Activated B cell treated with CpG ODN at 0.5 μM for 24 hours (primary cell): ENCODE measurements around the gene PDE9A. TPM values are rescaled to one million over a fixed set of nuclear protein-coding genes. Genes with fewer than 3 reads are reported as not detected.

Experiments used
- ATAC-seq: fragments of 200-7000 bp; cut with Tn5 transposase; one replicate; pipeline ENCODE4 v1.10.0; 2021; ENCODE audit warnings: low read depth, mild to moderate bottlenecking, moderate library complexity
- CTCF ChIA-PET: fragments of 350-600 bp; sonication (Branson Sonifier 250); formaldehyde crosslinking; loops from one replicate; lab custom pipeline; 2021; ENCODE audit warnings: antibody characterized with exemption; lab: Charles Lee
- POLR2A ChIA-PET: fragments of 350-600 bp; sonication (Branson Sonifier 250); formaldehyde crosslinking; loops from one replicate; lab custom pipeline; 2021; ENCODE audit warnings: antibody characterized with exemption; lab: Charles Lee
- DNase-seq: peaks from one replicate; pipeline ENCODE4 v3.0.0; 2022
- H3K27ac Mint-ChIP-seq: one replicate; pipeline ENCODE4 v1.8.0; 2020; ENCODE audit warnings: mixed read lengths
- H3K27me3 Mint-ChIP-seq: one replicate; pipeline ENCODE4 v1.8.0; 2021; ENCODE audit warnings: mixed read lengths
- H3K36me3 Mint-ChIP-seq: one replicate; pipeline ENCODE4 v1.8.0; 2021; ENCODE audit warnings: low read depth, mixed read lengths
- H3K4me1 Mint-ChIP-seq: one replicate; pipeline ENCODE4 v1.8.0; 2021; ENCODE audit warnings: mixed read lengths
- H3K4me3 Mint-ChIP-seq: one replicate; pipeline ENCODE4 v1.8.0; 2020; ENCODE audit warnings: mild to moderate bottlenecking, mixed read lengths
- H3K9me3 Mint-ChIP-seq: one replicate; pipeline ENCODE4 v1.8.0; 2020; ENCODE audit warnings: mixed read lengths
- CTCF ChIP-seq: fragments of 200-600 bp; IDR thresholded peaks from one replicate; pipeline ENCODE4 v1.8.0; 2022; ENCODE audit warnings: antibody characterized with exemption, mild to moderate bottlenecking
- intact Hi-C: fragments of 100-400 bp; cut with micrococcal nuclease; formaldehyde crosslinking; loops from one replicate; pipeline ENCODE4 v1.15.1; 2024
- total RNA-seq: library from RNA; stranded (reverse); gene quantifications from 2 replicates; pipeline ENCODE4 v1.2.3, GENCODE V29; 2022

Gene PDE9A
- total RNA-seq, 1 donor from 2014 or later = 0.58 TPM

DNA sequence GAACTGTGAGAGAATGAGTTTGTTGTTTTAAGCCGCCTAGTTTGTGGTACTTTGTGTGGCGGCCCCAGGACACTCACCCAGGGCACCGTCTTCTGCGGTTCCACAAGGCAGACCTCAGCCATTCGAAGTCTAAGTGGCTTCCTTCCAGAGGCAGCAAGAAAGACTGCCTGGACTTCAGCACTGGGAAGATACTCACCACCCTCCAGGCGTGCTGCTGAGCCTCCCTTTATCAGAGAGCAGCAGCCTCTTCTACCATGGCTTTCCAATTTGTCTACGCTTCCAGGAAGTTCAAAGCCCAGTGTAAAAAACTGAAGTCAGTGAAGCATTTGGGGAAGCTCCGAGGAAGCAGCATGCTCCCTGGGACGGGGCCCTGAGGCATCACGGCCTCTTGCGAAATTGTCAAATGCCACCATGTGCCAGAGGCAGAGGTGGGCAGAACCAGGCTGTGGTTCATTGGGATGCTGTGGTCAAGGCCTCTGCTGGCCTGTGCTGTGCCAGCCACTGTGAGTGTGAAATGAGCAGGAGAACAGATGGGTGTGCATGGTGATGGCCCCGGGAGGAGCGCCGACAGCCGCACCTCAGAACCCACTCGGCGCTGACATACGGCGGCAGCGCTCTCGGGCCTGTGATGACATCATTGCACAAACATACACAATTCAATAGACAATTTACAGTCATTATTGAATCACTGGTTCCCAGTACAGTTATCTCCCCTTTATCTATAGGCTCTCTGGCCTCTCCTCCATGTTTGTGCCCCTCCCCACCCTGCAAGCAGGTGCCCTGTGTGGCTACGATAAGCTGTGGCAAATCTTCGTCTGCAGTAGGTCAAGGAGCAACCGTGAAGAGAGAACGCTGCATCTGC lies 110.4 kb downstream of the PDE9A start:
- no peaks in the 10 kb centered on the region for H3K9me3 Mint-ChIP-seq
- no peak overlapping the region for H3K27ac Mint-ChIP-seq
- H3K4me3 Mint-ChIP-seq = no peak overlapping the region
- POLR2A ChIA-PET = no interaction called here
- no peaks in the 10 kb centered on the region for H3K36me3 Mint-ChIP-seq
- CTCF ChIA-PET = no interaction called here
- TF ChIP-seq CTCF = no peak
- H3K27me3 Mint-ChIP-seq = no peaks in the 10 kb centered on the region
- ATAC-seq (no peak), DNase-seq (no peak)
- no peaks in the 10 kb centered on the region for H3K4me1 Mint-ChIP-seq
- intact Hi-C loops = no loop called here

DNA sequence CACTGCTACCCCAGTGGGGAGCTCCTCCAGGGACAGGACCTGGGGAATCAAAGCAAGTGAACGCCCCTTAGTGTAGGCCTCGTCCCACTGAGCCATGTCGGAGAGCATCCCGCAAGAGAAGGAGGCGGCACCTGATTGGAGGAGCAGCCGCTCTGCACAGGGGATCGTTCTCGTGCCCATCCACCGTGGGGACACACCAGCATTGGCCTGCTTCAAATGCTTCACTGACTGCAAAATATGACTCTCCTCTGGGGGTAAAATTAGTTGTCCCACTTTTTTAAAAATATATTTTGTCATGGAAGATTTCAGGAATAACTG lies 111.0 kb downstream of the PDE9A start:
- no peaks in the 10 kb centered on the region for H3K4me1 Mint-ChIP-seq
- H3K4me3 Mint-ChIP-seq = no peak overlapping the region
- no peaks in the 10 kb centered on the region for H3K27me3 Mint-ChIP-seq
- POLR2A ChIA-PET = no interaction called here
- intact Hi-C loops = no loop called here
- H3K36me3 Mint-ChIP-seq = no peaks in the 10 kb centered on the region
- ATAC-seq (no peak), DNase-seq (no peak)
- H3K9me3 Mint-ChIP-seq = no peaks in the 10 kb centered on the region
- no peak for TF ChIP-seq CTCF
- CTCF ChIA-PET = no interaction called here
- H3K27ac Mint-ChIP-seq = no peak overlapping the region

GRCh38 chr21:42764883-42765282 lies 111.5 kb downstream of the PDE9A start:
- CTCF ChIA-PET = no interaction called here
- TF ChIP-seq CTCF = no peak

GRCh38 chr21:42765656-42766055 lies 112.2 kb downstream of the PDE9A start:
- Mint-ChIP-seq H3K4me3 (no peak overlapping the region), H3K9me3 (no peaks in the 10 kb centered on the region), H3K4me1 (no peaks in the 10 kb centered on the region), H3K27me3 (no peaks in the 10 kb centered on the region), H3K27ac (no peak overlapping the region), H3K36me3 (no peaks in the 10 kb centered on the region)
- ChIA-PET CTCF (no interaction called here), POLR2A (no interaction called here)
- no peak for DNase-seq
- no peak for TF ChIP-seq CTCF
- intact Hi-C loops = no loop called here
- no peak for ATAC-seq

More at GRCh38 chr21:42764883-42765282, 111.5 kb downstream of the PDE9A start:
- DNase-seq (no peak), ATAC-seq (no peak)
- H3K4me3 Mint-ChIP-seq = no peak overlapping the region
- H3K4me1 Mint-ChIP-seq = no peaks in the 10 kb centered on the region
- H3K9me3 Mint-ChIP-seq = no peaks in the 10 kb centered on the region
- intact Hi-C loops = no loop called here
- no peaks in the 10 kb centered on the region for H3K36me3 Mint-ChIP-seq
- no peaks in the 10 kb centered on the region for H3K27me3 Mint-ChIP-seq
- H3K27ac Mint-ChIP-seq = no peak overlapping the region
- POLR2A ChIA-PET = no interaction called here

GRCh38 chr21:42766739-42767560 lies 113.5 kb downstream of the PDE9A start:
- TF ChIP-seq CTCF = no peak
- Mint-ChIP-seq H3K9me3 (no peaks in the 10 kb centered on the region), H3K36me3 (no peaks in the 10 kb centered on the region), H3K27me3 (no peaks in the 10 kb centered on the region), H3K4me1 (no peaks in the 10 kb centered on the region), H3K4me3 (no peak overlapping the region), H3K27ac (no peak overlapping the region)
- ChIA-PET POLR2A (no interaction called here), CTCF (no interaction called here)
- ATAC-seq (no peak), DNase-seq (no peak)
- intact Hi-C loops = no loop called here
